ENCODE results near the gene NEO1.
"Not testable (repeated sequence)": the region's sequence is repeated elsewhere in the genome, so short reads cannot be mapped to it uniquely, and the experiment has no call there.

Gene NEO1

DNA sequence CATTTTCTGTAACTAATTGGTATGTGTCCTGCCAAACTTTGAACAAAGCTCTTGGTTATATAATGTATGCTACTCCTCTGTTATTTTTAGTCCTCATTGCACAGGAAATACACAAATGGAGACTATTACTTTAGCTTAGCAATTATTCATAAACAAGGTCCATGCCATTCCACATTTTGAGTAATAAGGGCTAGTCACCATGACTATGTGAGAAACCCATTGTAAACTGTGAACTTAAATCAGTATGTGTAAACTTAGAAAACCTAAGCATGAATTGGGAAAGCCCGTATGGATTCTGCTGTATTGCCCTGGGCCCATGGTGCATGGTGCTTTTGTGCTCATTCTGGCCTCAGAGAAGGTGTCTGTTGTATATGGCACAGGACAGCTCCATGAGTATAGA is 216.2 kb downstream of the NEO1 start:
- no peak for DNase-seq (ENCODE audit: low read depth)

DNA sequence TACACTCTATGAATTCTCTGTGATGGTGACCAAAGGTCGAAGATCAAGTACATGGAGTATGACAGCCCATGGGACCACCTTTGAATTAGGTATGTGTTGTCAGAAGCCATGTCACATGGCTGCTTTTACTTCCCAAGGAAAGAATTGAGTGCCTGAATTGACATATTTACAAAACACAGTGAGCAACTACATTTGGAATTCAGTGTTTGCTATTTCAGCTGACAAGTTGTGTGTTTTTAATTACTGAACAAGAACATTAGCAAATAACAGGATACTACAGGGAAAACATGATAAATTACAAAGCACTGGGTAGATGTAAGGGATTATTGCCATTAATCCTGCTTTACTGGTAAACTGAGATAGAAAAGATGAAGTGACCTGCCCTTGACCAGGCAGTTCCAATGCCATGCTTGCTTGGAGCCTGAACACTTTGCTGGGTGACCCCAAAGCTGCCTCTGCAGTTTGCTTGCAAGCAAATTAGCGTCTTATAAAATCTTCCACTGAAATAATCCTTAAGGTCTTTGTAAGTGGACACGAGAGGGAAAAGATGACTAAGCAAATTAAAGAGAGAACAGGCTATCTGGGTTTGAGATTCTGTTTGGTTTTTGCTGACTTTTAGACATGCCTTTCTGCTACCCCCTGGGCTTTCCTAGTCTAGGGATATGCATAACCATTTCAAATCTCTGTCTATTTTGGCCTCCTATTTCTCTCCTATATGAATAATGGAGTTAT is 218.3 kb downstream of the NEO1 start:
- no peak for DNase-seq (ENCODE audit: low read depth)

DNA sequence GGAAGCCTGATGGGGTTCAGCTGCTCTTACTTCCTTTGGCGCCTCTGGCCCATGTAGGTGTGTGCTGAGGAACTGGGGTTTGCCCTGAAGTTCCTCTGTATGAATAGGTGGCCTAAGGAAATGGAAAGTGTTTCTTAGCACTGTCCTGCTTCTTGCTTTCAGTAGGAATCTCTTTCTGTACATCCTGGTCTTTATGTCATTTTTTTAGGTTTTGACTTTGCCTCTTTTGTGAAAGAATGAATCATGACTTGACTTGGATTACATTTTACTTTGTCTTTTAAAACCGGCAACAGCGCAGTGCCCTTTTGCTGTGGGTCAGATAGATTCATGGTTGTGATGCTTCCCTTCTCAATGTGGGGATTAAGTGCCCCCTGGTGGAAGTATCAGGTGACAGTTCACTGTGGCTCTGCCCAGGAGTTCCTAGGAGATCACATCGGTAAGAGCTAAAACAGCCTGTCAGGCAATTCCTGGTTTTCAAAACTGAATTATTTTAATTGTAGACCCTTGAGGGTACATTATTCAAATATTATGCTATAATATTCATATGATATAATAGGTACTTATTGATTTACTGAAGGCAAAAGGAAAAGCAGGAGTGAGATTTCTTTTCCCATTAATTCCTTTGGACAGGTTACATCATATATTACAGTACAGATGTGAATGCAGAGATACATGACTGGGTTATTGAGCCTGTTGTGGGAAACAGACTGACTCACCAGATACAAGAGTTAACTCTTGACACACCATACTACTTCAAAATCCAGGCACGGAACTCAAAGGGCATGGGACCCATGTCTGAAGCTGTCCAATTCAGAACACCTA is 221.1 kb downstream of the NEO1 start:
- DNase-seq (ENCODE audit: low read depth): peak; percentile 68

DNA sequence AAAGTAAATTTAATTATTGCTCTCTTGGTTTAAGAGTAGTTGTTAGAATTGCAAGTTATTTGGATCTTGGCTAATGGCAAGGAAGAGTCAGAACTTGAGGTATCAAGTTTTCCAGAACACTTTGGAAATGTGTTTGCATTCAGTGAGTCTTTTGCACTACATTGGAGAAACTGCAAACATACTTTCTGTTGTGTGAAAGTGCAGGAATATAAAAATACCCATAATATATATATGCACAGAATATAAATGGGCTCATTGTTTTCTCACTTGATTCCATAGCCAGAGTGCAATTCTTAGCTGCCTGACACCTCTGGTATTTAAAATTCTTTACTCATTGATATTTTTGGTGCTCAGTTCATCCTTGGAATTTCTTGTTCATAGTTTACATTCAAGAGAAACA is 223.6 kb downstream of the NEO1 start:
- DNase-seq (ENCODE audit: low read depth): no peak

DNA sequence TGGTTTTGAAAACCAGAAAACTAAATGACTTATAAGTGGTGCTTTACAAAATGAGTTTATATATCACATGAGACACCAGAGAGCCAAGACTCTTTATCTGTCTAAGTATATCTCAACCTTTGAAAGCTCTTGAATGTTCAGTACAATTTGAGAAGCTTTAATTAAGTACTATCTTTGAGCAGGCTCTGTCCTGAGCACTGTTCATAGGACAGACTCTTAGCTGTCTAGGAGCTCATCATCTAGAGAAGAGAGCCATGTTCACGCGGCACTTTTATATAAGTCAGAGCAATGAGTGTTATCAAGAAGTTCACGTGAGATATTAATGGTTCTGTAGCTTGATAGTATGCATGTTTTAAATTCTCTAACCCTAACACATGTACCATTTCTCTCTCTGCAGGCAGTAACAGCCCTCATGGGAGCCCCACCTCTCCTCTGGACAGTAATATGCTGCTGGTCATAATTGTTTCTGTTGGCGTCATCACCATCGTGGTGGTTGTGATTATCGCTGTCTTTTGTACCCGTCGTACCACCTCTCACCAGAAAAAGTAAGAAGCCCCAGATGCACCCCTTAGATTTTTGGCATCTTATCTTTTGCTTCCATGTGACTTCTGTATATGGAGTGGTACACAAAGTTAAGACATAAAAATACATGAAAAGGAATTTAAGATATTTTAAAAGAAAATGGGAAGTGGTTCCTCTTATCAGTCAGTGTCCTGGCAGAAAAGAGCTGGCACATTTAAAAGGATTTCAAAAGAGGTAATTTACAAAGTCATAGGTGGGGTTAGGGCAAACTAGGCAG is 230.5 kb downstream of the NEO1 start:
- no peak for DNase-seq (ENCODE audit: low read depth)

DNA sequence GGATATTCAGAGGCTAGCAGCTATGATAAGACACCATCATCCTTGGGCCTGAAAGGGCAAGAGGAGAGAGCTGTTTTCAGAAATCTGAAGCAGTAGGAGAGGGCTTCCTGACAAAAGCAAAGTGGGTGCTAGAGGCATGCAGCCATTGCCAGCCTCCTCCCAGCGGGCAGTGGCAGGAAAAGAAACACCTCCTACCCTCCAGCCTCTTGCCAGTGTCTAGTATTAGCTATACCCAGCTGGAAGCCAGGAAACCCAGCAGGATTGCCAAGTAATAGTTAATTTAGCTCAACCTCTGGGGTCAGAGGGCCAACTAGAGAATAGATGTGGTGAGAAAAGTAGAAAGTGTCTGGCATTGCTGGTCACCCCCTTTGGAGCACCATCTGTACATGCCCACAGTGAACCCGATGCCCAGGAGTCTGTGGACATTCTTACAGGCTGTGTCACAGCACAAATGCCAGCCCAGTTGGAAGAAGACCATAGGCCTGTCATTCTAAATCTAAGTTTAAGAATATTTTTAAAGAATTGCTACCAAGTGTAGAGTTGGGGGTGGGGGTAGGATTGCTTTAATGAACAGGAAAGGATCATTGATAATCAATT is 231.2 kb downstream of the NEO1 start:
- DNase-seq (ENCODE audit: low read depth): no peak

DNA sequence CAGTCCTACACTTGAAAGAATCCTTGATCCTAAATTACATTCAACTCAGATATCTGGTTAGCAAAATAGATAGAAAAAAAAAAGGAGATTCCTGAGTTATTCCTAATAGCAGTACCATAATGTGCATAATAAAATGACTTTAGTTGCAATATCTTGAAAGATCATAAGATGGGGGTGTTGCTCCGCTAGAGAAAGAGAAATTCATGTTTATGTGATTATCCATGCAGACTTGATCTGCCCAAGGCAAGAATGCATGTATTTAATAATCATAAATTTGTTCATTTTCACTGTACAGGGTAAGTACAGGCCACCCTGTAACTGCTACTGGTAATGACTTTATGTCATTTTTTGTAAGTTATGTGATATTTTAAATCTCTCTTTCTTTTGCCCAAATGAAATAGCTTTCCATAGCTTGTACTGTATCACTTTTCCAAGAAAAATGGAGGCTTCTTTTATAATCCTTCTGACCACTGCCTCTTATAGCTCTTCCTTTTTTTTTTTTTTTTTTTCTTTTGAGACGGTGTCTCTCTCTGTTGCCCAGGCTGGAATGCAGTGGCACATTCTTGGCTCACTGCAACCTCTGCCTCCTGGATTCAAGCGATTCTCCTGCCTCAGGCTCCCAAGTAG is 231.9 kb downstream of the NEO1 start:
- DNase-seq (ENCODE audit: low read depth): peak; percentile 40

DNA sequence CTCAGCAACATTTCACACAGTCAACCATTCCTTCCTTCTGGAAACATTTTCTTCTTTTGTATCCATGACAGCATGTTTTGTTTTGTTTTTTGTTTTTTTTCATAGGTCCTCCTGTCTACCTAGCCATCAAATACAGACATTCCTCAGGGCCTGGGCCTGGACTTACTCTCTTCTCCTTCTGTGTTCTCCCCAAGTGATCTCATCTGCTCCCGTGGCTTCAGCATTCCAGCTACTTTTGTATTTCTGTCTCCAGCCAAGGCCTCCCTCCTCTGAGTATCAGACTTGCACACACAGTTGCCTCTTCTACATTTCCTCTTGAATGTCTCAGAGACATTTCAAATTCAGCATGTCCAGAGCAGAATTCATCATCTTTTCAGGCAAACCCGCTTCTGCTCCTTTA is 234.0 kb downstream of the NEO1 start:
- peak; percentile 36 for DNase-seq (ENCODE audit: low read depth)

DNA sequence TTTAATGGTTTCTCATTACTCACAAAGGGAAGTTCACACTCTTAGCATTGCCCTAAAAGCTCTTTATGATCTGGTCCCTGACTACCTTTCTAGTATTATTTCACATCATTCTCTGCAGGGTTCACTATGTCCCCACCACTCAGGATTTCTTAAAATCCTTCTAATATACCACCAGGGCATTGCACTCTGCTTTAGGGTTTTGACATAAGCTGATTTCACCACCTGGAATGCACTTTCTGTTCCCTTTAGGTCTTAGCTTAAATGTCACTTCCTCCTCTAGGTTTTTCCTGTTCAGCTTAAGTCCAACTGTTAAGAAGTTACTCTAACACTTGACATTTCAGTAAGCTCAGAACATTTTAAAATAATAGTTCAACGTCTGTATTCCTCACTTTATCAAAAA is 234.8 kb downstream of the NEO1 start:
- no peak for DNase-seq (ENCODE audit: low read depth)

DNA sequence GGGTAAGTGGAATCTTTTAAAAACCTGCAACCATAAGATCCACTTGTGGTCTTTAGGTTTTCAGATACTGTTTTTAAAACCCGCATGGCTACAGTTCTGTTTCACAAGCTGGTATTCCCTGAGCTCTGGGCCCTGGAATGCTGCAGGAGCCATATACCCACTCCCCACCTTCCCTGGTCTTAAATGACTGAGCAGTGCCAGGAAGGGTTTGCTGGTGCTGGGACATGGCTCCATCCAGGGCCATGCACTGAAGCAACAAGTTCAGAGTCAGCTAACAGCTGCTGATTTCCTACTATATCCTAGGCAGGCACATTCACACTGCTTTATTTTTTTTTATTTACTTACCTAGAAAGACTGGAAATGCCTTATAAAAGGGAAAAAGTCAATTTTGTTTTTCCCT is 239.2 kb downstream of the NEO1 start:
- no peak for DNase-seq (ENCODE audit: low read depth)

DNA sequence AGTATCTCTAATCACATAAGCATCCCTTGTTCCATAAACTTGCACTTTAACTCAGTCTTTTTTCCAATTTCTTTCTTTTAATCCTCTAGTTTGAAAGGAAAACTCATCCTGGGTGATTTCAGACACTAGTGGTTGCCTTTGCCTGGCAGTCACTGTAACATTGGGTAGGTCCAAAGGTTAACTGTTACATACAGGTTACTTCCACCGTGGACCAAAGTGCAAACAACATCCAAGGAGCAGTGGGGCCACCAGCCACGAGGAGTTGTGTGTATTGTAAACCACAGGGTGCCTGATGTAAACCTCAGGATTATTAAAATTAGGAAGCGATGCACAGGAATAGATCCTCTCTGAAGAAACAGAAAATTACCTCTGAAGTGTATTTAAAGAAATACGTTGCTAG is 241.5 kb downstream of the NEO1 start:
- no peak for DNase-seq (ENCODE audit: low read depth)

DNA sequence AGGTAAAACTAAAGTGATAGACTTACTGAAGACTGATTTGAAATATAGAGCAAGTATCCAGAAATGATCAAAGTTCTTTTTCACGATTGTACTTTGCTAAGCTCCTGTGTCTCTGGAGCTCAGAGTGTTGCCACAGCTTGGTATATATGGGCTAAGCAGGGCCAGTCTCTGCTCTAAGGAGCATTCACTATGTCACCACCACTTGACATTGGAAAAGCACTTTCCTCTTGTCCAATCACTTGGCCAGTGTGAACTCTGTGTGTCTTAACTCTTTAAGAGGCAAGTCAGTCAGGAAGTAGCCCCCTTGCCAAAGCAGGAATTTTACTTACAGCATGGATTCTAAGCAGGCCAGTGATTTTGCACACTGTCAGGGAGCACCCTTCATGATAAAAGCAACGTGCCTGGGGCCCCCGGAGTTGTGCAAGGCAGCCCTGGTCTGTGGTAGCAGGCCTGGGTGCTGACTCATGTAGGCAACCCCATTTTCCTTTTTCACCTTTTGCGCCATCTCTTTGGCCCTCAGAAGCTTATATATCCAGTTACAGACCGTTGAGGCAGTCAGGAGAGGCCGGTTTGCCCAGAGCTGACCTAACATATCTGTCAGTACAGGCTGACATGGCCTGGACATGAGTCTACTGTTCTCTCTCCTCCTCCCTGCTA is 243.5 kb downstream of the NEO1 start:
- peak; percentile 93 for DNase-seq (ENCODE audit: low read depth)

DNA sequence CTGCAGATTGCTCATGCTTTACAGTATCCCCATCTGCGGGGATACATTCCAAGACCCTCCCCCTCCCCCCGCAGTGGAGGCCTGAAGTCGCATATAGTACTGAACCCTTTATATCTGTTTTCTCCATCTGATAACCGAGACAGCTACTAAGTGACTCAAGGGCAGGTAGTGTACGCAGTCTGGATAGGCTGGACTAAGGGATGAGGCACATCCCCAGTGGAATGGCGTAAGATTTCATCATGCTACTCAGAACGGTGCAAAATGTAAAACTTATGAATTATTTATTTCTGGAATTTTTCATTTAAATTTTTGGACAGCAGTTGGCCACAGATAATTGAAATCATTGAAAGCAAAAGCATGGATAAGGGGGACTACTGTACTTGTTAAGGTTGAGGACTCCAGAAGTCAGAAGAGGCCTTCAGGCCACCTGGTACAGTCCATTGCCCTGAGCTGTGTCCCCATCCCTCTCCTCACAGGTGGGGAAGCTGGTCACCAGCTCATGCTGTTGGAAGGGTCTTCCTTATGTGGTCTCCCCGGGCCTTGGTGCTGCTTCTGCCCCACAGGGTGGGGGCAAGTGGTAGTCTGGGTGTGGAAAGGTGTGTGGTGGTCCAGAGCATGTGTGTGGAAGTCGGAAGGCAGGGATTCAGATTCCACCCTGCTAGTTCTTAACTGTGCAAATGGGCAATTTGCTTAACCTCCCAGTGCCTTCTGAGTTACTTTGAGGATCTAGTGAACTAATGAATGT is 244.5 kb downstream of the NEO1 start:
- DNase-seq (ENCODE audit: low read depth): peak; percentile 58

DNA sequence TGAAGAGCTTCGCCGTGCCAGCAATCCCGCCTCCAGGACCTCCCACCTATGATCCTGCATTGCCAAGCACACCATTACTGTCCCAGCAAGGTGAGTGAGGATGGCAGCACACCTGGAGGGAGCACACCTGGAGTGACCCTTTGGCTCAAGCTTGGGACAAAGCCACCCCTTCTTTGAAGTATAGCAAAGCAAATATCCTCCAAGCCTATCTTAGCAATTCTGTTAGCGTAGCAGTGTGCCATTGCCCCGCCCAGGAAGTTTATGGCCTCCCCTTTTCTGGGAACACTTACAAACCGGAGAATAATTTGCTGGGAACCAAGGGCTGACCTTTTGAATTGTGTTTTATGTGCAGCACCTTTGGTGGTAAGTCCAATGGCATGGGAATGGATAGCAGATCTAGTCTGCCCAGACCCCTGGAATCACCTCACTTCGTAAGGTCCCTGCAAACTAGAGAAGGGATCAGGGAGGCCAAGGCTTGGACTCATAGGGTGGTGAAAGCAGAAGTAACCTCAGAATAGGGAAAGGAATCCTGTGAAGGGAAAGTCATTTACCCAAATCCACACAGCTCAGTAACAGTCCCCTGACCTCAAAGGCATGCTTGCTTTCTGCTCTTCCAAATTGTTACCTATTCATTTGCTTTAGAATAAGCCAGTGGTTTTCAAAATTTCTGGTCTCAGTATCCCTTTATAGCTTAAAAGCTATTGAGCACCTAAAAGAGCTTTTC is 246.4 kb downstream of the NEO1 start:
- DNase-seq (ENCODE audit: low read depth): no peak

DNA sequence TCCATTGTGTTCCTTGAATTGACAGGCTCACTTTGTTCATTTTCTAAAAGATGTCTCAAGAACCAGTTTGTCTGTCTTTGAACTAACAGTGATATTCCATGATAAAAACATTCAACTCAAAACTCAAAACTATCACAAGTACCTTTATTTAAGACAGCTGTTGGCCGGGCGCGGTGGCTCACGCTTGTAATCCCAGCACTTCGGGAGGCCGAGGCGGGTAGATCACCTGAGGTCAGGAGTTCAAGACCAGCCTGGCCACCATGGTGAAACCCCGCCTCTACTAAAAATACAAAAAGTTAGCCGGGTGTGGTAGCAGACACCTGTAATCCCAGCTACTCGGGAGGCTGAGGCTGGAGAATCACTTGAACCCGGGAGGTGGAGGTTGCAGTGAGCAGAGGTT is 248.0 kb downstream of the NEO1 start:
- not testable (repeated sequence) for DNase-seq (ENCODE audit: low read depth)

DNA sequence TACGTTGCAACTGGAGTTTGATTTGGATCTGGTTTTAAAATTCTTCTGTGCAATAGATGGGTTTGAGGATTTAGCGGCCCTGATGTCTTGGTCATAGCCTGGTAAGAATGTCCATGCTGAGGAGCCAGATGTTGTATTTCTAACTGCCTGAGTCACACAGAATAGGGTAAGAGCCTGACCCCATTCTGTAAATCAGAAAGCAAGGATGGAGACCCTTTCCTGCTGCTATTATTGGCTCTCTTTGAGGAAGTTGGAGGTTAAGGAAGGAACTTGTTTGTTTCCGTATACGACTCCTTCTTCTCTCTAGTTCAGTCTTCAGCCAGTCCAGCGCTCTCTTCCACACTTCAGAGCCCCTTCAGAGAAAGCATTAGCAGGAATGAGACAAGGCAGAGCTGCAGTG is 251.4 kb downstream of the NEO1 start:
- DNase-seq (ENCODE audit: low read depth): no peak

DNA sequence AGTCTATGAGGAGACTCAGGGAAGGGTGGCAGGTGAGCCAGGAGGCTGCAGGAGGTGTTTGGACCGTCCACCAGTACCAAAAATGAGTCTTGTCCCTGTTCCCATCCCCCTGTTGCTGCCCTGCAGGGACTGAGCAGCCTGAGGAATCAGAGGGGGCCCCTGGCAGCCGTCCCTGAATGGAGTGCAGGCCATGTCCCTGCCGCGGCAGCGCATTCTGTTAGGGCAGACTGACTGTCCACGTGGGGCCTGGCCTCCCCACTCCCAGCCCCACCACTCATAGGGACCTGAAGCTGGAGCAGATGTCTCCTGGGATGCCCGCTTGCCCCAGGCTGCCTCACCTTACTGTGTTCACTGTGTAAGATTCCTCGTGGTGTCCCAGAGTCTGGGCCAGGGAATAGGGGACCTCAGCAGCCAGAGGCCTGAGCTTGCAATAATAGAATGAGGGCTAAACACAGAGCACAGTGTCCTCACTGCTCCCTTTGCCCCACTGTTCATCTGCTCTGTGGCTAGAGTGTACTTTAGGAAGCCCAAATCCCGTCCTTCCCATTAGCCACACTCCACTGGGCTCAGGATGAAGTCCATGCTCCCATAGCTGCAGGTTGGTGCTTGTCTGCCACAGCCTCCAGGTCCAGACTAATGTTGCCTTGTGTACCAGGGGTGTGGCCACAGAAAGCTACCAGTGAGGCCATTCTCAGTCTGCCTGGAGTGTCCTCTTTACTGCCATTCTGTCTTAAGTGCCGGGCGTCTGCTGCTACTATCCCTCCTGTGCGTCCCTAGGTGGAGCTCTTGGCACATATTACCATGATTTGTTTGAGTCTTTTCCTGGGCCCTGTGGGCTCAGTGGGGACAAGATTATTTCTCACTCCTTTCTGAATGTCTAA is 253.3 kb downstream of the NEO1 start:
- DNase-seq (ENCODE audit: low read depth): peak; percentile 70

DNA sequence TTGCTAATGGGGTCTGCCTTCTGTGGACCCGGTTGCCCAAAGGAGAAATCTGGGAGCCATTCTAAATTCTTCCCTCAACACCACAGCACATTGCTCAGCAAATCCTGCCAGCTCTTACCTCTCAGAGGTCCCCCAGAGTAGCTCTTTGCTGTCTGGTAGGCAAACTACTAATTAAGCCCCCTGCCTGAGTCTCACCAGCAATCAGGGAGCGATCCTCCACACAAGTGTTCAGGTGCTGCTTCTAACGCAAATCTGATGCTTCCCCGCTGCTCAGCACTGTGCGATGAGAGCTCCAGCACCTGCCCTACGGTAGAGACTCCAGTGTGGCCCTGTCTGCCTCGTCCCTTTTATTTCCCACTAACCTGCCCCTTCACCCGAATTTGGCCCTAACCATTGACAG is 256.0 kb downstream of the NEO1 start:
- no peak for DNase-seq (ENCODE audit: low read depth)

DNA sequence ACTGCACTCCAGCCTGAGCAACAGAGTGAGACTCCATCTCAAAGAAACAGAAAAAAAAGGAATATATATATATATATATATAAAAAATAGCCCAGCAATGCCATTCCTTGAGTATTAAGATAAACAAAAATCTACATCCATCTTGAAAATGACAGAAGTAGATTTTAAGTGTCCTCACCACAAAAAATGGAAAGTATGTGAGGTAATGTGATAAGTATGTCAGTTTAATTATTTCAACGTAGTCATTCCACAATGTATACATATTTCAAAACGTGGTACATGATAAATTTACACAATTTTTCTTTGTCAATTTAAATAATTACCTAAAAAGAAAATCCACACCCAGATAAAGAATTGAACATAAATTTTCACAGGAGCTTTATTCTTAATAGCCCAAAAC is 261.6 kb downstream of the NEO1 start:
- peak; percentile 27 for DNase-seq (ENCODE audit: low read depth)

All from amniotic epithelial cell (primary cell).